HG03139 (cell line): Measurements from ENCODE around the gene NKAIN2.
"Not testable (repeated sequence)": the region's sequence is repeated elsewhere in the genome, so short reads cannot be mapped to it uniquely, and the experiment has no call there.

Source experiments
- ATAC-seq: cut with Tn5 transposase; IDR thresholded peaks from one replicate; pipeline ENCODE4 v1.9.1; 2021; ENCODE audit not compliant: unreplicated experiment

NKAIN2 gene

DNA sequence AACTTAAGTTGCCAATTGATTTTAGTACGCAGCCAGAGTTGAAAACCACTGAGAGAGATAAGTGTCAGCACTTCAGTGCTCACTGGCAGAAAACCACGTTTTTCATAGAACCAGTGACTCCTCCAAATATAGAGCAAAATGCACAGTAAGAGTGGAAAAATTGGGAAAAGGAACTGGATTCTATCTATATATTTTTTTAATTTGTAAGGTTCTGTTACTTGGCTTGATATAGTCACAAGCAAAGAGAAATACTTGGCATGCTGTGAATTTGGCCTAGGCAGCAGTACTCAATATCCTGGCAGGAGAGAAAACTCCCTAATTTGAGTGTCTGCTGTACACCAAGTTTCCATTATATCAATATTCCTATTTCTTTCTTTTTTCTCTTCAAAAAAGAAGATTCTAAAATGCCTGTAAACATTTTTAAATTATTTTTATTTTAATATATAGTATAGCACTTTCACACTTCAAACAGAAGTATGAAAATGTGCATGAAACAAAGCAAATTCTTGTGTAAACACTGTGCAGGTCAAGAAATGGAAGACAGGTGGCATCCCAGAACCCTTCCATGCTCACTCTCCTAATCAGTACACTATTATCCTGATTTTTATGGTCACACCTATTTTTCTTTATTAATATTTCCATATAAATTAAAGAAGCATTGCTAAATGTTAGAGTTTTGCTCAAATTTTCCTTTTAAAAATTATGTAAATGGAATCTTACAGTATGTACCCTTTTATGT, 596.8 kb downstream of the NKAIN2 start:
- ATAC-seq, result no peak

DNA sequence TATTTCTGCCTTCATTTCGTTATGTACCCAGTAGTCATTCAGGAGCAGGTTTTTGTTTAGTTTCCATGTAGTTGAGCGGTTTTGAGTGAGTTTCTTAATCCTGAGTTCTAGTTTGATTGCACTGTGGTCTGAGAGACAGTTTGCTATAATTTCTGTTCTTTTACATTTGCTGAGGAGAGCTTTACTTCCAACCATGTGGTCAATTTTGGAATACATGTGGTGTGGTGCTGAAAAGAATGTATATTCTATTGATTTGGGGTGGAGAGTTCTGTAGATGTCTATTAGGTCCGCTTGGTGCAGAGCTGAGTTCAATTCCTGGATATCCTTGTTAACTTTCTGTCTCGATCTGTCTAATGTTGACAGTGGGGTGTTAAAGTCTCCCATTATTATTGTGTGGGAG, 606.8 kb downstream of the NKAIN2 start:
- not testable (repeated sequence) for ATAC-seq

DNA sequence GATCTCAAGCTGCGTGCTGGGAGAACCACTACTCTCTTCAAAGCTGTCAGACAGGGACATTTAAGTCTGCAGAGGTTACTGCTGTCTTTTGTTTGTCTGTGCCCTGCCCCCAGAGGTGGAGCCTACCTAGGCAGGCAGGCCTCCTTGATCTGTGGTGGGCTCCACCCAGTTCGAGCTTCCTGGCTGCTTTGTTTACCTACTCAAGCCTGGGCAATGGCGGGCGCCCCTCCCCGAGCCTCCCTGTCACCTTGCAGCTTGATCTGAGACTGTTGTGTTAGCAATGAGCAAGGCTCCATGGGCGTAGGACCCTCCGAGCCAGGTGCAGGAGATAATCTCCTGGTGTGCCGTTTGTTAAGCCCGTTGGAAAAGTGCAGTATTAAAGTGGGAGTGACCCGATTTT, 609.0 kb downstream of the NKAIN2 start:
- ATAC-seq, result not testable (repeated sequence)

DNA sequence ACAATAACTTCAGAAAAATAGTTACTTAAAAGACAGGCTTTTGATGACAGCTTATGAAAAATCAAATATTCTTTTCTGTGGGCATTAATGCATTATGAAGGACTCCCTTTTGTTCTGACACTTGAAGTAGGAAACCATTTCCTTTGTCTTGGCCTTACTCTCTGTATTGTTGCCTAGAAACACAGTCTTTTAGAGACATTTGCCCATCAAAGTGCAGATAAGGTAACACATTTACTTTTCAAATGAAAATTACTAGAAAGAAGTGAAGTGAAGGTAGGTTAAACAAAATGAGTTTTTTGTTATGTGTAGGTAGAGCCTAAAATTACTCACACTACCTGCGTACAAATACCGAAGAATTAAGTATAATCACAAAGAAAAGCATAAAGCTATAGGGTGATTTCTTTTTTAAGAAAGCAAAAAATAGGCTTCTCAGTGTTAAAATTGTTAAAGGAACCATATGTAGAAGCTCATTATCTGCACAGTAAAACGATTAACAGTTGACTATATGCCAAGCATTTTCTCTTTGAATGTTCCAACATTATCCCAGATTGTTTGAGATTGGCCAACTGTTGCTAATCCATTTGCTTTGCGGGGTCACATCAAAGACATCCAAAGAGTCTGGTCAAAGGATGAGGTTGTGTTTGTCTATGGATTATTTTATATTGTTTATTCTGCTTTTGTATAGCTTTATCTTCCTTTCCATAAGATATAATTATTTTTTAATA, 616.6 kb downstream of the NKAIN2 start:
- no peak for ATAC-seq

DNA sequence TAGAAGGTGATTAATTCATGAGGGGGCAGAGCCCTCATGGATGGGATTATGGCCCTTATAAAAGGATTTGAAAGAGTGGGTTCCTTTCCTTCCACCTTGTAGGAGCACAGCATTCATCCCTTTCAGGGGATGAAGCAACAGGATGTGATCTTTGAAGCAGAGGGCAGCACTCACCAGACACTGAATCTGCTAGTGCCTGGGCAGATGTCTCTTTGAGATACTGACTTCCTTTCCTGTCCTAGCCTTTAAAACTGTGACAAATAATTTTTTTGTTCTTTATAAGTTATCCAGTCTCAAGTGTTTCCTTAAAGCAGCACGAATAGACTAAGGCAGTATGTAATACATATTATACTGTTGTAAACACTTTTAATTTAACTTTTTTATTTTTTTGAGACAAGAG, 620.0 kb downstream of the NKAIN2 start:
- no peak for ATAC-seq

DNA sequence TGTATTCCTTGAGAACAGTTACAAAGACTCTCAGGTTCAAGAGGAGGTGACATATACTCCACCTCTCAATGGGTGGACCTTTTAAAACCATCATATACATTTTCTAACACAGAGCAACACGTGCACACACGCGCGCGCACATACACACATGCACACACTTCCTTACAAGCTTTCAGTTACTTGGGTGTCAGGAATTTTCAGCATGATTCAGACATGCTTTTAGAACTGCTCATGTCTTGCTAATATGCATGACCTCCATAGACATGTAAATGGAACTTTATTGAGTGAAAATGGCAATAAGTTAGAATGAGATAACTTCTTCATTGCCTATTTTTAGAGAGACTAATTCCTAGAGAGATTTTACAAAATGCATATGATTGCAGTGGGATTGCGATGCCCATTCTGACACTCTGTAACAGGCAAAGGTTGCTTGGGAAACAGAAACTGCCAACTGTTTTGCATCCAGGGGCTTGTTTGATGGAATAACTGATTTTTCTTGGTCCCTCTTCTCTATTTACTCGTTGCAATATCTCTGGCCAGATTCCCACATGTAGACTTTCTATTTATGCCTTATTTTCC, 627.2 kb downstream of the NKAIN2 start:
- no peak for ATAC-seq

DNA sequence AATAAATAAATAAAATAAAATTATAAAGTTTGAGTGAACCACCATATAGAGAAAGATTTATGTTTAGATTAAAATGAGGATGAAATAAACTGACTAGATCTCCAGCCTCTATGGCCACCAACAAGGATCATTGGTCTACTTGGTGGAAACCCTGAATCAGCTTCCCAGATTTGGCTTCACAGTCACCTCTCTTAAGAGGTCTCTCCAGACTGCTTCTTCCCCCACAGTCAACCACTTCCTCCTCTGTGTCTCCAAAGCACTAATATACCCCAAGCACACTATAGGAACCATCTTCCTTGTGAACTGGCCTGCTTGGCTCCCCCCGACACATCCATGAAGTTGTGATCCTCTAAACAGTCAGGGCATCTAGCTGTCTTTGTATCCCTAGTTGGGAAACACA, 629.0 kb downstream of the NKAIN2 start:
- no peak for ATAC-seq

DNA sequence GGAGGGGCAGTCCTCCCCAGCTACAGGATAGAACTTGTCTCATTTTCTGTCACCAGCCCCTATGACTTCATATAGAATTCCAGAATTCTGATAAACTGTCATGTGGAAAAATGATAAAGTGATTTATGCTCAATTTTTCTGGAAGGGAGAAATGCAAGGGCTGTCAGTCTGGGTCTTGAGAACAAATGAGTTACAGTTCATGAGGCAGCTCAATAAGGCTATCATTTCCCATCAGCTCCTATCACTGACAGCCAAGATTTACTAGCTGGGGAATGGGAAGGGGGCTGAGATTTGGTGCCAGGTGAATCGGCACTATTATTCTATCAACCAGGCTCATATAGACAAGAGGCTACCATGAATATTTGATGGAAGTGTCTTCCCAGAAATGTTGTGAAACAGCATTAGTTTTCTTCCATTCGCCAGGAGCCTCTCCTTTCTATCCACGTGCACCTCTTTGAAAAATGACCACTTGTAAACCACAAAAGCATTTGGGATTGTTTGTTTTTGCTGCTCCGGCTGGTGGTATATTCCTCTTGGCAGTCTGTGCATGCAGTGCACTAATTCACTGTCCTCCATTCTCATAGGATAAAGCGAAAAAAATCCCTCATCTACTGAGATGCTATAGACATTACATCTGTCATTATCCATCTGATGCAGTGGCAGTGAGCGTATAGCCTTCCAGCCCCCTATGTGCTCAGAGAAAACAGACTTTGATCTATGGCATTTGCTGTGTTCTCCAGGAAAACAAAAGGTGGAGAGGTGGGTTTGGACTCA, 629.9 kb downstream of the NKAIN2 start:
- no peak for ATAC-seq

DNA sequence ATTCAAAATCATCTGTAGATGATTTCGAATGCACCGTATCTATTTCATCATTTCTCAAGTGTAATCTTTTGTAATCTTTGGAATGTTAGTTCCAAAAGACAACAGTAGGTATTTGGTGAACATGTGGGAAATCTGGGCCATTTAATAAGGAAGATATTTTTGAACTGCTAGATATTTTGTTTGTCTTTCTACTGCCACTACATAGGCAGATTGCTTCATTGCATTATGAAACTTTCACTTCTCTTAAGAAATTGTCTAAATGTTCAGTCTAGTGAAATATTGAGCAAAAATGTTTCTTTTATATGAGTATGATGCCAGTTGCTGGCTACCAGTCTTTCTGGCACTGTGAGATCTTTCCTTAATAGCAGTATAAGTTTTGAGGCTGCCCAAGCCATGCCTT, 630.8 kb downstream of the NKAIN2 start:
- ATAC-seq, result no peak

DNA sequence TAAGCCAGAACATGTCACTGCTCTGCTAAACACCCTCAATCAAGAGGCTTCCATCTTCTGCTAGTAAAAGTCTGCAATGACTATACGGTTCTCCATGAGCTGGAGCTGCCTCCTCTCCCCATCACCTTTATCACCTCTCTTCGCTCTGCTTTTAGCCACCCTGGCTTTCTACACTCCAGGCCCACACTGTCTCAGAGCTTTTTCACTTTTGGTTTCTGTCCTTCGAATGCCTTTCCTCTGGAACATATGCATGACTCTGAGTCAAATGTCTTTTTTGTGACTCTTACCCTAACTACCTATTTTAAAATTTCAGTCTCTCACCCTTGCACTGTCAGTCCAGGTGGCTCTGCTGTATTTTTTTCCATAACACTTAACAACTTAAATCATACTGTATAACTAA, 633.1 kb downstream of the NKAIN2 start:
- ATAC-seq, result no peak

DNA sequence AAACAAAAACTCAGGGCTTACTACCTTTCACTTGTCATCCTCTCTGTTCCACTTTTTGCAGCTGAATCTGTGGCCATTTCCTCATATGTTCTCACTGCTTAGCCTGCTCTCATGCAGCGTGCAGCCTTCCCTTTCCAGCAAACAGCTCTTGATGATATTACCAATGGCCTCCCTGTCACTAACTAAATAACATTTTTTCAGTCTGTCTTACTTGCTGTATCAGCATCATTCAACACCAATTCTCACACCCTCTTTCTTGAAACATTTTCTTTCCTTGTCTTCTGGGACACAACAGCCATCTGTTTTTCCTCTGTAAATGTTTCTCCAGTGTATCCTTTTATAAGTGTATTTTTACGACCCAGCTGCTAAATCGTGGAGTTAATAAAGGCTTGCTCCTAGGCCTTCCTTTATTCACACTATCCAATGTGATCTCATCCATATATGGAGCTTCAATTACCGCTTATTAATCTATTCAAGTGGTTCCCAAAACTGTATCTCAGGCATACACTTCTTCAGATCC, 634.9 kb downstream of the NKAIN2 start:
- no peak for ATAC-seq

DNA sequence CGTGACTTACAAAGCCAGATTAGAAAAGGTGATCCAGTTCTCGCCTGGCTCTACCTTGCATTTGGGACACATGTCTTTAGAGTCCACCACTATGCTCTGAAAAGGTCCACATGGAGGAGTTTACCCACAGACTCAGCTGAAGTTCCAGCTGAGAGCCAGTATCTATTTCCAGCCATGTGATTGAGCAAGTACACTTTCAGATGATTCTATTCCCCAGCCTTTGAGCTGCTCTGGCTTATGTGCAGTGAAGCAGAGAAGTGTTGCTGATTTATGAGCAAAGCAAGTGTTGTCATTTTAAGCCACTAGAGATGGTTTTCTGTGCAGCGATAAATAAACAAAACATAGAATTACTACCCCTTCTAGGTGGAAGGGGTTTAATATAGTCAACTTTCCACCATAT, 637.8 kb downstream of the NKAIN2 start:
- no peak for ATAC-seq

DNA sequence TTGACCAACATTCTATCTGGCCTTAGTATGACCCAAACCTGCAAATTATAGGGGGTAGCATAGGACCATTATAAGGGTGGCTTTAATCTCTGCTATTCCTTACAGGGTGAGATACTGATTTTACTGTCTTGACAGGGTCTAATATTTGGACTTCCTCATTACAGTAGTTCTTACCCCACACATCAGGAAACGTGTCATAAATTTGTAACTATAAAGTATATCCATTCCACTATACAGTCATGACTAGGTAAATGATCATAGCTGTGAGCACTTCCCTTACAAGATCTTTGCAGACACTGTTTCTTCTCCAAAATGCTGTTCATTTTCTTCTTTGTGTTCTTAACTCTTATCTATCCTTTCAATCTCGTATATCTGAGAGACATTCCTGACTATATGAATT, 639.9 kb downstream of the NKAIN2 start:
- no peak for ATAC-seq

DNA sequence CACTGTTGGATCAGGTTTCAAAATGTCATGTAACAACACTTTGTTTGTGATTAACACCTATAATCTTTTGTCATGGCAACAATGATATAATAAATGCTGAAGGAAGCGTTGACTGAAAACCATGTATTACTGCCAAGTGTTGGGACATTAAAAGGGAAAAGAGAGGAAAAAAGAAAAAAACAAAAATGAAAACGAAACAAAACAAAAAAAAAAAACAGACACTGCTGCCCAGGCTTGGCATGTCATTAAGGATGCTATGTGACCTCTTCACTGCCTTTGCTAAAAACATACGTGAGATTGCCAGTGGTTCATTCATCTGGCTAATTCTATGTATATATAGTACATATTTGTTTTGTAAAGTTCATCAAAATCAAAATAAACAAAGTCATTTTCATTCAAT, 641.9 kb downstream of the NKAIN2 start:
- ATAC-seq, result no peak

DNA sequence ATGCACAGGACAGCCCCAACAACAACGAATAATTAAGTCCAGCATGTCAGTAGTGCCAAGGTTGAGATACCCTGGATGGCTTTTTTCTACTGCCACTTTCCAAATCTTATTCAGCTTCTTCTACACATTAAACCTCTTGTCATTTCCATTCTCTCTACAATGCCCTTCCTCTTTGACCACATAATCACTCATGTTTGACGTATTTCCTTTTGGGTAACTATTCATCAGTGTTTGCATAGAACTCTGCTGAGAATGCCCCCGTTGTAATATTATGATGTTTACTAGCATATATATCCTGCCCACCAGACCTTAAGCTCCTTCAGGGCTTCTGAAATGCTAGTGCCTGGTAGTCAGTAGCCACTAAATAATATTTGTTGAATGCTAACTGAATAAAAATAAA, 643.3 kb downstream of the NKAIN2 start:
- ATAC-seq, result no peak

DNA sequence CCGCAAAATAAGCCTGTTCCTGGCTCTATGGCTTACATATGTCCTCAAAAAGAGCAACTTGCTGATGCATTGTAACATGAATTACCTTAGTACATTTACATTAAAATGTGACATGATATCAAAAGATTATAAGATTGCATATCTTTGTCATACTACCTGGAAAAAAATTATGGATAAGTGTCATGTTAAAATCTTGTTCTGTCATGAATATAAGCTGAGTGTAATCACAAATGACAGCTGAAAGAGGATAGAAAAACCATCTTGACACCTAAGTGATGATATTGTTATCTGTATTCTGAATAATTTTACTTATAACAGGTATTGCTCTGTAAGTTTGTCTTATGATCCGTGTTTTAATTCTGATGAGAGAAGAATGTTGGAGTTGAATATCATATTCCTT, 655.6 kb downstream of the NKAIN2 start:
- ATAC-seq, result no peak

DNA sequence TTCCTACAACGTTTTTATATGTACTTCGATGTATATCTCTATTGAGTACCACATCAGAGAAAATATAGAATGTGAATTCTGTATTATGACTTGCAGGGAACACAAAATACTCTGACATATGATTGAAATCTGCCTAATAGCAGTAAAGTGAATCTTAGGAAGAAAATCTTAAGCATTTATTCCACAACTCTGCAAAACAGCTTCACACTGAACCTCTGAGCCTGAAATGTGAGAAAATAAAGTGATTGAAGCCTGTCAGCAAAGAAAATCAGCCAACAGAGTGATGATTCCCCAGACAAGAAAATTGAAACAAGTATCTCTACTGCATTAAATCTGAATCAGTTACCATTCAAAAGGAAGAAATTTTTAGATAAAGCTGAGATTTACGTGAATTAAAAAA, 659.1 kb downstream of the NKAIN2 start:
- ATAC-seq, result no peak

DNA sequence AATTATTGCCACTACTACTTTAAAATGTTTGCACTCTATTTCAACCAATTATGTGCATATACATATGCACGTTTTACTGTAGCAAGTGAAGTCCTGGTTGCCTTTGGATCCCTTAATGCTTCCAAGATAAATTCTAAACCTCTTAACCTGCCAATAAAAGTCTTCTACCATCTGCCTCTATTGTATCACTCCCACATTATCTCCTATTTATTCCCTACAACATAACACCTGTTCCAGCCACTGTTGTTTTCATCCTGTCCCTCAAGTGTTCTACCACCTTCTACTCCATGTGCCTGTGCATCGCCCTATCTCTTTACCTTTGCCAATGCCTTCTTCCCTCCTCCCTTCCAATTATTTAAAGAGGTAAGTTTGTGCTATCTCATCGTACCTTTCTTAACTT, 659.6 kb downstream of the NKAIN2 start:
- ATAC-seq, result no peak

DNA sequence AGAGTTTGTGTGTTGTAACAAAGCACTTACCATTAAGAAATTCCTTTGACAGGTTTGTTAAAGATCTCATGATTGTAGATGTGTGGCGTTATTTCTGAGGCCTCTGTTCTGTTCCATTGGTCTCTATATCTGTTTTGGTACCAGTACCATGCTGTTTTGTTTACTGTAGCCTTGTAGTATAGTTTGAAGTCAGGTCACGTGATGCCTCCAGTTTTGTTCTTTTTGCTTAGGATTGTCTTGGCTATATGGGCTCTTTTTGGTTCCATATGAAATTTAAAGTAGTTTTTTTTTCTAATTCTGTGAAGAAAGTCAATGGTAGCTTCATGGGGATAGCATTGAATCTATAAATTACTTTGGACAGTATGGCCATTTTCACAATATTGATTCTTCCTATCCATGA, 660.9 kb downstream of the NKAIN2 start:
- ATAC-seq, result not testable (repeated sequence)

DNA sequence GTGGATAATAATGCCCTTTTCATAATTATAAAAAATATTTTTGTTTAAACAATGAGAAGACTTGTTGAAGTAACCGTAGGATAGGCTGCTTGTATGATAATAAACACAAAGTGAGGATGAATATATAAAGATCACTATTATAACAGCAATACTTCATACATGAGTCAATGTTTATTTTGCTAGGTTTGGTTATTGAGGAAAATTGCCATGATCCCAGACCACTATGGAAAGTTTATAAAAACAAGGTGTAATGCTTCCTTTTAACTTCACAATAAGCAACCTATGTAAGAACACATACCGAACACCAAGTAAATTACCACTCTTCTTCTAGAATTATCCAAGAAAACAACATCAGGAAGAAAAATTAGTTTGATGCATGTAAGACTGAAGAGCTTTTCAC, 663.3 kb downstream of the NKAIN2 start:
- ATAC-seq, result no peak

DNA sequence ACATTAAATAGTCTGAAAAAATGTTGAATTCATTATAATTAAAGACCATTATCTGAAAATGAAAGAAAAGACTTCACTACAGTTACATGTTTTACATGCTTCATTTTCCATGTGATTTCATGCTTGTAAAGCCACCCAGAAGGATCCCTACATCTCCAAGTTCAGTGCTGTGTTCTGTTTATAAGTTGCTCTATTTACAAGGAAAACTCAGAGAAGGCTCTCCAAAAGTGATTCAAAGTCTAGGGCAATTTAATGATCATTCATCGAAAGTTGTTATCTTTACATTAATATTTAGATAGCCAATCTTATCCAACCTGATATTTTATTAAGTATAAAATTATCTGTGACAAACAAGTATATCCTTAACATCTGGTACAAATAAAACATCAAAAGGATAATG, 663.7 kb downstream of the NKAIN2 start:
- no peak for ATAC-seq
